SU-DHL-6 (cell line): ENCODE data around the gene MAP1LC3B2.

Experiments used
- H2AFZ ChIP-seq: fragments of 200-600 bp; sonication (generic); 2 replicates; pipeline ENCODE4 v1.6.1; 2014; ENCODE audit warnings: low read depth, mild to moderate bottlenecking, moderate library complexity, mixed read lengths, antibody characterized with exemption, low read length; ENCODE audit not compliant: severe bottlenecking
- H3F3A ChIP-seq: fragments of 200-600 bp; shearing (Covaris generic); 2 replicates; pipeline ENCODE4 v1.6.0; 2016; ENCODE audit warnings: antibody characterized with exemption, mild to moderate bottlenecking; ENCODE audit not compliant: insufficient read depth
- H3K27ac ChIP-seq: fragments of 200-600 bp; sonication (generic); 2 replicates; pipeline ENCODE4 v1.5.1; 2016; ENCODE audit warnings: low read depth, mild to moderate bottlenecking, low read length, moderate library complexity, mixed read lengths
- H3K27me3 ChIP-seq: fragments of 200-600 bp; sonication (generic), shearing (Covaris generic); 2 replicates; pipeline ENCODE4 v1.6.0; 2014; ENCODE audit warnings: mild to moderate bottlenecking, low read length
- H3K36me3 ChIP-seq: fragments of 200-600 bp; sonication (generic); 2 replicates; pipeline ENCODE4 v1.6.1; 2014; ENCODE audit warnings: mild to moderate bottlenecking, low read length, mixed read lengths
- H3K4me2 ChIP-seq: fragments of 300-600, 200-600 bp; shearing (Covaris generic), sonication (generic); 2 replicates; pipeline ENCODE4 v1.6.0; 2014; ENCODE audit warnings: low read length, low read depth, mild to moderate bottlenecking; ENCODE audit not compliant: poor library complexity, severe bottlenecking
- H3K4me3 ChIP-seq: fragments of 200-600 bp; sonication (generic); 2 replicates; pipeline ENCODE4 v1.5.1; 2014; ENCODE audit warnings: antibody characterized with exemption, low read length, mild to moderate bottlenecking, mixed read lengths; ENCODE audit not compliant: insufficient read depth, poor library complexity, severe bottlenecking
- H3K79me2 ChIP-seq: fragments of 200-600 bp; sonication (generic); 2 replicates; pipeline ENCODE4 v1.6.1; 2014; ENCODE audit warnings: mild to moderate bottlenecking, low read length, moderate library complexity; ENCODE audit not compliant: insufficient read depth
- H3K9ac ChIP-seq: fragments of 200-600 bp; sonication (generic); 2 replicates; pipeline ENCODE4 v1.7.0; 2014; ENCODE audit warnings: mild to moderate bottlenecking, low read length
- H3K9me2 ChIP-seq: fragments of 200-600 bp; sonication (generic); replicated peaks from 2 replicates; pipeline ENCODE4 v1.6.1; 2014; ENCODE audit warnings: low read length; ENCODE audit not compliant: insufficient read depth
- H3K9me3 ChIP-seq: fragments of 200-600 bp; sonication (generic); 2 replicates; pipeline ENCODE4 v1.6.1; 2014; ENCODE audit warnings: low read length, mixed read lengths; ENCODE audit not compliant: insufficient read depth
- H4K20me1 ChIP-seq: fragments of 200-600 bp; sonication (generic); 2 replicates; pipeline ENCODE4 v1.6.1; 2014; ENCODE audit warnings: low read depth, mild to moderate bottlenecking, antibody characterized with exemption, low read length, moderate library complexity, mixed read lengths
- CTCF ChIP-seq: fragments of 200-600 bp; sonication (generic); IDR thresholded peaks from one replicate; pipeline ENCODE4 v1.5.1; 2017; ENCODE audit warnings: antibody characterized with exemption, mild to moderate bottlenecking, low read length, moderate library complexity; ENCODE audit not compliant: insufficient read depth, poor library complexity, severe bottlenecking
- EZH2phosphoT487 ChIP-seq: fragments of 200-600 bp; sonication (generic), shearing (Covaris generic); conservative IDR thresholded peaks from 2 replicates; pipeline ENCODE4 v1.6.1; 2018; ENCODE audit warnings: mild to moderate bottlenecking, antibody characterized with exemption, low read length, moderate library complexity, mixed read lengths

MAP1LC3B2 gene

GRCh38 chr12:116541547-116542344 lies 17.4 kb upstream of the MAP1LC3B2 start:
- Histone ChIP-seq H3K36me3 (no peaks in the 10 kb centered on the region), H3K79me2 (no peaks in the 10 kb centered on the region), H3F3A (no peaks in the 10 kb centered on the region), H3K4me2 (no peak overlapping the region), H3K9ac (no peak overlapping the region), H3K9me3 (no peaks in the 10 kb centered on the region), H3K27ac (no peak overlapping the region), H2AFZ (no peak overlapping the region), H4K20me1 (no peaks in the 10 kb centered on the region), H3K9me2 (no peaks in the 10 kb centered on the region), H3K4me3 (no peak overlapping the region), H3K27me3 (no peaks in the 10 kb centered on the region)
- TF ChIP-seq EZH2phosphoT487: no peak
- no peak for TF ChIP-seq CTCF

- no peaks in the 10 kb centered on the region for H3K79me2 ChIP-seq
- TF ChIP-seq CTCF: no peak
- TF ChIP-seq EZH2phosphoT487: no peak
- no peaks in the 10 kb centered on the region for H3K9me2 ChIP-seq
- H3K4me3 ChIP-seq: no peak overlapping the region
- H2AFZ ChIP-seq: no peak overlapping the region
- H3K27me3 ChIP-seq: no peaks in the 10 kb centered on the region
- H4K20me1 ChIP-seq: no peaks in the 10 kb centered on the region
- H3K27ac ChIP-seq: no peak overlapping the region
- H3K36me3 ChIP-seq: no peaks in the 10 kb centered on the region
- no peak overlapping the region for H3K9ac ChIP-seq
- no peaks in the 10 kb centered on the region for H3K9me3 ChIP-seq
- no peaks in the 10 kb centered on the region for H3F3A ChIP-seq
- H3K4me2 ChIP-seq: no peak overlapping the region
These were observed 16.7 kb upstream of the MAP1LC3B2 start for GRCh38 chr12:116542345-116542956.

- Histone ChIP-seq H3K9ac (no peak overlapping the region), H4K20me1 (no peaks in the 10 kb centered on the region), H3F3A (no peaks in the 10 kb centered on the region), H3K9me2 (no peaks in the 10 kb centered on the region), H3K36me3 (no peaks in the 10 kb centered on the region), H3K27ac (no peak overlapping the region), H2AFZ (no peak overlapping the region), H3K27me3 (no peaks in the 10 kb centered on the region), H3K79me2 (no peaks in the 10 kb centered on the region), H3K4me2 (no peak overlapping the region), H3K4me3 (no peak overlapping the region), H3K9me3 (no peaks in the 10 kb centered on the region)
- TF ChIP-seq EZH2phosphoT487: no peak
- TF ChIP-seq CTCF: no peak
These were observed 14.5 kb upstream of the MAP1LC3B2 start for GRCh38 chr12:116544656-116545055.
